HG02588 (cell line): ENCODE data around the gene ECHS1.
A peak's percentile ranks its signal among the peaks of the same experiment; 100 is the strongest.
"Not testable (repeated sequence)": the region's sequence is repeated elsewhere in the genome, so short reads cannot be mapped to it uniquely, and the experiment has no call there.

Experiments used
- ATAC-seq: cut with Tn5 transposase; IDR thresholded peaks from one replicate; pipeline ENCODE4 v1.9.1; 2021; ENCODE audit warnings: mild to moderate bottlenecking, moderate library complexity; ENCODE audit not compliant: unreplicated experiment

ECHS1 gene

GRCh38 chr10:133373174-133374090, at the start of gene ECHS1:
ECHS1 (minus strand) TSS chr10:133373354; CDS start chr10:133373333, 21 bp downstream.
- ATAC-seq = peak; percentile 96

GRCh38 chr10:133422223-133422806, 49.2 kb upstream of the ECHS1 start:
- no peak for ATAC-seq

- no peak for ATAC-seq
Observed at GRCh38 chr10:133421336-133422222, 48.4 kb upstream of the ECHS1 start.

DNA sequence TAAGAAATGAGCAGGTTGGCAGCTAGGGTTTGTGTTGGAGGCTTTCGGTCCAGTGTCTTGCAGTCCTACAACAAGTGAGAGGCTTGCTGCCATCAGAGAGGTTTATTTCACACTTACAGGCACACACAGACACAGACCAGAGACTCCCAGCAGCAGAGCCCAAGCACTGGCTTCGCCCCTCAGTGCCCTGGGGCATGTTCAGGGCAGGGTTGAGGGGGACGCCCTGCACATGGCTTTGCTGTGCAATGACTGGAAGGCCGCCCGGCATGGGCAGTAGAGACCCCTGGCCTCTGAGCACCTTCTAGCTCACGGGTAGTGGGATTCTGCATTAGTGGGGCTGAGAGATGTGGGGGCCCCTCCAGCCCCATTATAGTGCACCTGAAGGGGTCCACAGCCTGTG, 47.4 kb upstream of the ECHS1 start:
- no peak for ATAC-seq

DNA sequence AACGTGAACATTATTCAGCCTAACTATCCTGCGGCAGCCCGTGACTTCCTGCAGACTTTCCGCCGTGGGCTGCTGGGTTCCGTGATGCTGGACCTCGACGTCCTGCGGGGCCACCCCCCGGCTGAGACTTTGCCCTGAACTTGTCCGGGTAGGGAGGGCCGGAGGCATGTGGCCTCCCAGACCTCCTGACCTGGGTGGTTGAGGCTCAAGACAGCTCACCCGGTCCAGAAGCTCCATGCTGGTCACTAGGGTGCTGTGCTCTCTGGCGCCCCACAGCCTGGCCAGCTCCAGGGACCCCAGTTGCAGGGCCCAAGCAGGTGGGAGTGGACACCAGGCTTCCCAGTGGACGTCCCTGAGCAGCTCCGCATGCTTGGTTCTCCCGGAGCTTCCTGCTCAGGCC, 46.9 kb upstream of the ECHS1 start:
- ATAC-seq = no peak

GRCh38 chr10:133419211-133419950, 46.2 kb upstream of the ECHS1 start:
- no peak for ATAC-seq

DNA sequence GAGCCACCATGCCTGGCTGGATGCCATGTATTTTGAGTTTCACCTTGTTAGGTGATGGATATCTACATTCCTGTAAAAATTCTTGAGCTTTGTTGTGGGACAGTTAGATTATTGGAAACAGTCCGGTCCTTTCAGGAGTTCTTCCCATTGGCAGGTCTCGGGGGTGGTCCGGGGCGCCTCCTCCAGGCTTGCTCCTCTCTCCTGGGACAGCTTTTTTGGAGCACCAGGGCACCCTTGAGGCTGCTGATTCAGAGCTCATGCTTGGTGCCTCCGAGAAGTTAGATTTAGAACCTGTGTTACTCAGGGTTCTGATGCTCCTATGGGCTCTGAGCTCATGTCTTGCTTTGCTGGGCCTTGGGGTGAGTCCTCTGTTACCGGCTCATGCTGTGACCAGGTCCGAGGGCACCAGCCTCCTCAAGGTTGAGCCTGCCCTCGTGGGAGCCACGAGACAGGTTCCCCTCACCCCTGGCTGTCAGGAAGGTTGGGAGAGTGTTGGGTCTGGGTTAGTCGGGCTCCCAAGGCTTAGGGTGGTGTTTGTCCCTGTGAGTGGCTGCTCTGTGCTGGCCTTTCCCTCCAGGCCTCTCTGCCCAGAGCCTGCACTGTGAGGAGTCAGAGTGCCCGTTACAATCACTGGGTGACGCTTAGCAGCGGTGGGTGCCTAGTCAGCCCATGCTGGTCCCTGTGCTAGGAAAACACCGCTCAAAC, 45.3 kb upstream of the ECHS1 start:
- no peak for ATAC-seq

DNA sequence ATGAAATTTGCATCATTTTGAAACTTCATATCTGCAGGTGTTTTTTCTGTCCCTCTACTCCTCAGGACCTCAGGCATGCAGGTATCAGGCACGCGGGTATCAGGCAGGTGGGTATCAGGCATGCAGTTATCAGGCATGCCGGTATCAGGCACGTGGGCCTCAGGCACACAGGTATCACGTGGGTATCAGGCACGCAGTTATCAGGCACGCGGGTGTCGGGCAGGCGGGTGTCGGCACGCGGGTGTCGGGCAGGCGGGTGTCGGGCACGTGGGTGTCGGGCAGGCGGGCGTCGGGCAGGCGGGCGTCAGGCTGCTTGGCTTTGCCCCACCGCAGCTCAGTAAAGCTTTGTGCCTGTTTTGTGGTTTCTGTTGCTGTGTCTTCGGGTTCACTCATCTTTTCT, 42.6 kb upstream of the ECHS1 start:
- ATAC-seq = no peak

DNA sequence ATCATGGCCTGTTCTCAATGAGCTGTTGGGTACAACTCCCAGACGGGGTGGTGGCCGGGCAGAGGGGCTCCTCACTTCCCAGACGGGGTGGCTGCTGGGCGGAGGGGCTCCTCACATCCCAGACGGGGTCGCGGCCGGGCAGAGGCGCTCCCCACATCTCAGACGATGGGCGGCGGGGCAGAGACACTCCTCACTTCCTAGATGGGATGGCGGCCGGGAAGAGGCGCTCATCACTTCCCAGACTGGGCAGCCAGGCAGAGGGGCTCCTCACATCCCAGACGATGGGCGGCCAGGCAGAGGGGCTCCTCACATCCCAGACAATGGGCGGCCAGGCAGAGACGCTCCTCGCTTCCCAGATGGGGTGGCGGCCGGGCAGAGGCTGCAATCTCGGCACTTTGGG, 41.2 kb upstream of the ECHS1 start:
- not testable (repeated sequence) for ATAC-seq

GRCh38 chr10:133412381-133412711, 39.2 kb upstream of the ECHS1 start:
- no peak for ATAC-seq

- no peak for ATAC-seq
Observed at GRCh38 chr10:133411523-133412380, 38.6 kb upstream of the ECHS1 start.

DNA sequence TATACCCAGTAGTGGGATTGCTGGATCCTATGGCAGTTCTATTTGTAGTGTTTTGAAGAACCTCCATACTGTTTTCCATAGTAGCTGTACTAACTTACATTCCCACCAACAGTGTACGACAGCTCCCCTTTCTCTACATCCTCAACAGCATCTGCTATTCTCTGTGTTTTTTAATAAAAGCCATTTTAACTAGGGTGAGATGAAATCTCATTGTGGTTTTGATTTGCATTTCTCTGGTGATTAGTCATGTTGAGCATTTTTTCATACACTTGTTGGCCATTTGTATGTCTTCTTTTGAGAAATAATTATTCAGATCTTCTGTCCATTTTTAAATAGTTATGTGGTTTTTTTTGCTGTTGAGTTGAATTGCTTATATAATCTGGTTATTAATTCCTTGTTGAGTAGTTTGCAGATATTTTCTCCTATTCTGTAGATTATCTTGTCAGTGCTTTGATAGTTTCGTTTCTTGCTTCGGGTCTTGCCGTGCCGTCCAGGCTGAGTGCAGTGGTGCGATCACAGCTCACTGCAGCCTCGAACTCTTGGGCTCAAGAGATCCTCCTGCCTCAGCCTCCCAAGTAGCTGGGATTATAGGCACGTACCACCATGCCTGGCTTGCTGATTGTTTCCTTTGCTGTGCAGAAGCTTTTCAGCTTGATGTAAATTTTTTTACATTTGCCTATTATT, 32.8 kb upstream of the ECHS1 start:
- no peak for ATAC-seq

DNA sequence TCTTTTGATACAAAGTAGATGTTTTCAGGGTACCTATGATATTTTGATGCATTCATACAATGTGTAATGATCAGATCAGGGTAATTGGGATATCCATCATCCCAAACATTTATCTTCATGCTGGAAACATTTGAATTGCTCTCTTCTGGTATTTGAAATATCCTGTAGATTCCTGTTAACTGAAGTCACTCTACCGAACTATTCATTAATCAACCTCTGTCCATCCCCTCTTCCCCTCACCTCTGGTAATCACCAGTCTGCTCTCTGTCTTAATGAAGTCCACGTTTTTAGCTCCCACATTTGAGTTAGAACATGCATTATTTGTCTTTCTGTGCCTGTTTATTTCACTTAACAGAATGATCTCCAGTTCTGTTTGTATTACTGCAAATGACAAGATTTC, 32.1 kb upstream of the ECHS1 start:
- ATAC-seq = no peak

DNA sequence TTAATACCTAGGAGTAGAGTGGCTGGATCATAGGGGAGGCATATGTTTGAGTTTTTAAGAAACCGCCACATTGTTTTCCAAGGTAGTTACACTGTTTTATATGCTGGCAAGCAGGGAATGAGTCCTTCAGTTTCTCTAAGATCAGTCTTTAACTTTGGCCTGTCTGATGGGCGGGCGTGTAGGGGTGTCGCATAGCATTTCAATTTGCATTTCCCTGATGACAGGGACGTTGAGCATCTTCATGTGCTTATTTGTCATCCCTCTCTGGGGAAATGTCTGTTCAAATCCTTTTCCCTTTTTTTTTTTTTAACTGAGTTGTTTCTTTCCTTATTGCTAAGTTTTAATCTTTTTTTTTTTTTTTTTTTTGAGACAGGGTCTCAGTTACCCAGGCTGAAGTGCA, 30.6 kb upstream of the ECHS1 start:
- ATAC-seq = no peak

DNA sequence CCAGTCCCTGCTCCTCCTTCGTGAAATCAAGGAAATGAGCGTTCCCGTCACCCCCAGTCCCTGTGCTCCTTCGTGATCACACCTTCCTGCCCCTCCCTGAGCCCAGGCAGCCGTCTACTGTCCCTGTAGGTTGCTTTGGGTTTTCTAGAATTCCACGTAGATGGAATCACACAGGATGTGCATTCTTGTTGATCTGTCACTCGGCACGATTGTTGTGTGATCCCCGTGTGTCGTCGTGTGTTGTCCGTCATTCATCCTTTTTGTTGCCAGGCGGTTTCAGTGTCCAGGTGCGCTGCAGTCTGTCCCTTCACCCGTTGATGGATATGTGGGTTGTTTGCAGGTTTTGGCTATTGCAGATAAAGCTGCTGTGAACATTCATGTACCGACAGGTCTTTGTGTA, 30.2 kb upstream of the ECHS1 start:
- ATAC-seq = no peak

GRCh38 chr10:133401981-133402725, 29.0 kb upstream of the ECHS1 start:
- ATAC-seq = no peak

DNA sequence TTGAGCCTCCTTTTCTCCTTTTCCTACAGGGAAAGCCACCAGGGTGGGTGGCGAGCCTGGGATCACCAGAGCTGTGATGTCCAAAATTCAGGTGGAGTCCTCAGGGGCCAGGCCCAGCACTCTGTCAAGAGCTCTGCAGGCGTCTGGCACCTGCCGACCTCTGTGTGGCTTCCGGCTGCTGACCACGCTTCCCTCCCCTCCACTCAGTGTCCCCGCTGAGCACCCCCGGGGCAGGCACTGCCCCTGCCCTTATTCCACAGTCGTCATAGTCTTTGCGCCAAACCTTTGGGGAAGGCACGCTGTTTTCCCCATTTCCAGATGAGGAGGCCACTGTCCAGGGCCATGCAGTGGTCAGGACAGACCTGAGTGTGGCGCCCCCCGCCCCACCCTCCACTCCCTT, 28.3 kb upstream of the ECHS1 start:
- ATAC-seq = no peak
